IPS-20b (cell line): ENCODE results near the gene WFDC1.

Experiments
- H3K27ac ChIP-seq: one replicate; pipeline ENCODE4 v1.5.1; 2013; ENCODE audit warnings: low read length
- H3K27me3 ChIP-seq: 2 replicates; pipeline ENCODE4 v1.6.1; 2013; ENCODE audit warnings: mild to moderate bottlenecking, low read length, inconsistent platforms; ENCODE audit not compliant: insufficient read depth
- H3K36me3 ChIP-seq: 2 replicates; pipeline ENCODE4 v1.6.1; 2013; ENCODE audit warnings: low read depth, mild to moderate bottlenecking, inconsistent platforms, low read length, moderate library complexity; ENCODE audit not compliant: insufficient read depth
- H3K4me1 ChIP-seq: 2 replicates; pipeline ENCODE4 v1.6.1; 2013; ENCODE audit warnings: mild to moderate bottlenecking, control low read depth, inconsistent platforms, low read length, moderate library complexity; ENCODE audit not compliant: insufficient read depth
- H3K4me3 ChIP-seq: 2 replicates; pipeline ENCODE4 v1.5.1; 2013; ENCODE audit warnings: mild to moderate bottlenecking, low read length, inconsistent platforms
- H3K9ac ChIP-seq: 2 replicates; pipeline ENCODE4 v1.6.1; 2013; ENCODE audit warnings: low read depth, mild to moderate bottlenecking, inconsistent platforms, low read length, moderate library complexity
- H3K9me3 ChIP-seq: 2 replicates; pipeline ENCODE4 v1.6.1; 2013; ENCODE audit warnings: mild to moderate bottlenecking, low read depth, low read length, inconsistent platforms; ENCODE audit not compliant: insufficient read depth

Gene WFDC1

GRCh38 chr16:84320511-84320910 lies 25.8 kb downstream of the WFDC1 start:
- Histone ChIP-seq H3K36me3 (no peaks in the 10 kb centered on the region), H3K27ac (no peak overlapping the region), H3K4me3 (no peak overlapping the region), H3K9me3 (no peaks in the 10 kb centered on the region; the same call in 1 of the 2 replicates), H3K9ac (no peak overlapping the region), H3K4me1 (no peaks in the 10 kb centered on the region), H3K27me3 (no peaks in the 10 kb centered on the region)

GRCh38 chr16:84321932-84322331 lies 27.3 kb downstream of the WFDC1 start:
- H3K4me1 ChIP-seq, result no peaks in the 10 kb centered on the region
- H3K9me3 ChIP-seq, result no peaks in the 10 kb centered on the region; the same call in 1 of the 2 replicates
- no peak overlapping the region for H3K9ac ChIP-seq
- H3K36me3 ChIP-seq, result no peaks in the 10 kb centered on the region
- no peak overlapping the region for H3K4me3 ChIP-seq
- H3K27me3 ChIP-seq, result no peaks in the 10 kb centered on the region
- no peak overlapping the region for H3K27ac ChIP-seq

GRCh38 chr16:84322749-84323148 lies 28.1 kb downstream of the WFDC1 start:
- H3K4me3 ChIP-seq, result no peak overlapping the region
- no peak overlapping the region for H3K9ac ChIP-seq
- H3K9me3 ChIP-seq, result no peaks in the 10 kb centered on the region; the same call in 1 of the 2 replicates
- H3K27ac ChIP-seq, result no peak overlapping the region
- no peaks in the 10 kb centered on the region for H3K36me3 ChIP-seq
- H3K27me3 ChIP-seq, result no peaks in the 10 kb centered on the region
- no peaks in the 10 kb centered on the region for H3K4me1 ChIP-seq

- Histone ChIP-seq H3K9me3 (no peaks in the 10 kb centered on the region), H3K36me3 (no peaks in the 10 kb centered on the region), H3K4me1 (no peaks in the 10 kb centered on the region), H3K9ac (no peak overlapping the region), H3K27ac (no peak overlapping the region), H3K27me3 (no peaks in the 10 kb centered on the region), H3K4me3 (no peak overlapping the region)
Measured at GRCh38 chr16:84323606-84324005, 28.9 kb downstream of the WFDC1 start.

- Histone ChIP-seq H3K27ac (no peak overlapping the region), H3K4me3 (no peak overlapping the region), H3K36me3 (no peaks in the 10 kb centered on the region), H3K9ac (no peak overlapping the region), H3K9me3 (no peaks in the 10 kb centered on the region), H3K27me3 (no peaks in the 10 kb centered on the region), H3K4me1 (no peaks in the 10 kb centered on the region)
Measured at GRCh38 chr16:84324434-84325262, 30.0 kb downstream of the WFDC1 start.

- Histone ChIP-seq H3K9ac (no peak overlapping the region), H3K9me3 (no peaks in the 10 kb centered on the region), H3K36me3 (no peaks in the 10 kb centered on the region), H3K27me3 (no peaks in the 10 kb centered on the region), H3K4me1 (no peaks in the 10 kb centered on the region), H3K27ac (no peak overlapping the region), H3K4me3 (no peak overlapping the region)
Measured at GRCh38 chr16:84326545-84326944, 31.9 kb downstream of the WFDC1 start.

- H3K9me3 ChIP-seq, result no peaks in the 10 kb centered on the region
- H3K27me3 ChIP-seq, result no peaks in the 10 kb centered on the region
- no peak overlapping the region for H3K27ac ChIP-seq
- no peaks in the 10 kb centered on the region for H3K36me3 ChIP-seq
- no peaks in the 10 kb centered on the region for H3K4me1 ChIP-seq
- no peak overlapping the region for H3K9ac ChIP-seq
- H3K4me3 ChIP-seq, result no peak overlapping the region
Measured at GRCh38 chr16:84327926-84328505, 33.3 kb downstream of the WFDC1 start.

- Histone ChIP-seq H3K36me3 (no peaks in the 10 kb centered on the region), H3K4me3 (no peak overlapping the region), H3K9me3 (no peaks in the 10 kb centered on the region), H3K9ac (no peak overlapping the region), H3K4me1 (no peaks in the 10 kb centered on the region), H3K27ac (no peak overlapping the region), H3K27me3 (no peaks in the 10 kb centered on the region)
Measured at GRCh38 chr16:84329016-84329415, 34.3 kb downstream of the WFDC1 start.

- no peaks in the 10 kb centered on the region for H3K4me1 ChIP-seq
- no peak overlapping the region for H3K4me3 ChIP-seq
Measured at GRCh38 chr16:84329843-84330684, 35.4 kb downstream of the WFDC1 start.

GRCh38 chr16:84330685-84331050 lies 36.0 kb downstream of the WFDC1 start:
- Histone ChIP-seq H3K4me3 (no peak overlapping the region), H3K27ac (no peak overlapping the region), H3K27me3 (no peaks in the 10 kb centered on the region), H3K9me3 (no peaks in the 10 kb centered on the region), H3K9ac (no peak overlapping the region), H3K36me3 (no peaks in the 10 kb centered on the region), H3K4me1 (no peaks in the 10 kb centered on the region)

More at GRCh38 chr16:84329843-84330684, 35.4 kb downstream of the WFDC1 start:
- H3K9me3 ChIP-seq, result no peaks in the 10 kb centered on the region
- no peak overlapping the region for H3K9ac ChIP-seq
- no peaks in the 10 kb centered on the region for H3K36me3 ChIP-seq
- no peaks in the 10 kb centered on the region for H3K27me3 ChIP-seq
- H3K27ac ChIP-seq, result no peak overlapping the region

- H3K36me3 ChIP-seq, result no peaks in the 10 kb centered on the region
- no peak overlapping the region for H3K9ac ChIP-seq
- H3K27me3 ChIP-seq, result no peaks in the 10 kb centered on the region
- no peak overlapping the region for H3K4me3 ChIP-seq
- H3K27ac ChIP-seq, result no peak overlapping the region
- no peaks in the 10 kb centered on the region for H3K9me3 ChIP-seq
- H3K4me1 ChIP-seq, result no peaks in the 10 kb centered on the region
Measured at GRCh38 chr16:84331998-84332780, 37.5 kb downstream of the WFDC1 start.
